Measurements from ENCODE around the gene TCEA2.
A peak's percentile ranks its signal among the peaks of the same experiment; 100 is the strongest.

TCEA2 gene

DNA sequence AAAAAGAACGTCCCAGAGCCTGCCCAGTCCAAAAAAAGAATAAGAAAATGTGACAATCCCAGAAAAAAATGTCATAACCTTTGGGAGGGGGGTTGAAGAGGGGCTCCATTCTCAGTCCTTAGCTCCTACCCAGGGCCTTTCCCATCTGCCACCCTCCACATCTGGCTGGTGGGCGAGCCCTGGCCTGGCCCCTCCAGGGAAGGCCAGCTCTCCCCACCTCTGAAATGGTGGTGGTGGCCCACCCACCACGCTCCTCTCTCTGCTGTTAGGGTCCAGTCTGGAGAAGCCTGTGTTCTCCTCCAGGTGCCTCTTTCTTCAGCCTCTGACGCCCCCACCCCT lies 15.9 kb downstream of the TCEA2 start:
- DNase-seq (ENCODE audit: extremely low read depth, low read depth): no peak
- TF ChIP-seq CTCF (IDR thresholded peaks at IDR 0.05; ENCODE audit: low read depth, low read length): no peak

GRCh38 chr20:64079273-64080012 lies 16.4 kb downstream of the TCEA2 start, which contains the start of gene RGS19:
Gene RGS19, minus strand, starts transcription at chr20:64079518. Its CDS starts 2,632 bp downstream, at chr20:64076886.
- TF ChIP-seq CTCF (IDR thresholded peaks at IDR 0.05; ENCODE audit: low read depth, low read length): no peak
- DNase-seq (ENCODE audit: extremely low read depth, low read depth): peak; percentile 20

DNA sequence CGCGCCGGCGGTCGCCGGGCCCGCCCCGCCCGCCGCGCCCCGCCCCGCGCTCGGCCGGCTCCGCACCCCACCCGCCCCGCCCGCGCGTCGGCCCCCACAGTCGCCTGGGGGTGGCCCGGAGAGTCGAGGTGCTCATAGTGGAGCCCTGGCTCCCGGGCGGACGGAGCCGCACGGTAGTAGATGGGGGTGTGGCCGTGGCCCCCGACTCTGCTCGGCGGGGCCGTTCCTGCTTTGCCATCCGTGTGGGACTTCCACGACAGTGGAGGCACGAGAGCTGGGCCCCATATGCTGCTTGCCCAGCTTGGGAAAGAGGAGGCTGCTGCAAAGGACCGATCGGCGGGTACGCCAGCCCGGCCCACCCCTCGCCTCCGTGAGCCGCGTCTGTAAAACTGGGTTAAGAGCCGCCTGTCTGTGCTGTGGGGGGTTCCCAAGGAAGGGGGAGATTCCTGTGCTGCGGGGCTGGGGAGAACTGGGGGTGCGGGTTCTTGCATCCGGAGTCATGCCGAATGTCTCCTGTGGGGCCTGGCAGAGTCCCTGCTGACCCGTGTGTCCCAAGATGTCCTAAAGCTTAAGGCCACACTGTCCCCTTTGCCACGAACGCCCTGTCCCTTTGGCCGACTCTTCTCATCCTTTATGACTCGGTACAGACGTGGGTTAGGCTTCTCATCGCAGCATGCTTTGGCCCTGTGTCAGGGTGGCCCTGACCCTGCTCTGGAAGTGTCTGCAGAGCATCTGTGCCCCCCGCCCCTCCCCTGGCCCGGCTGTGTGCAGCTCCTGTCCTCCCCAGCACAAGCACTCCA lies 17.2 kb downstream of the TCEA2 start, which contains the start of gene OPRL1:
Gene OPRL1 (plus strand): TSS at position 70 of the 800 bp plus-strand sequence. CDS start 12,639 bp downstream, outside the sequence.
- no peak for TF ChIP-seq CTCF (IDR thresholded peaks at IDR 0.05; ENCODE audit: low read depth, low read length)
- DNase-seq (ENCODE audit: extremely low read depth, low read depth): no peak

- no peak for DNase-seq (ENCODE audit: extremely low read depth, low read depth)
- TF ChIP-seq CTCF (IDR thresholded peaks at IDR 0.05; ENCODE audit: low read depth, low read length): no peak
Observed at GRCh38 chr20:64080813-64081623, 18.0 kb downstream of the TCEA2 start.

GRCh38 chr20:64081624-64081964 lies 18.6 kb downstream of the TCEA2 start:
- no peak for TF ChIP-seq CTCF (IDR thresholded peaks at IDR 0.05; ENCODE audit: low read depth, low read length)
- DNase-seq (ENCODE audit: extremely low read depth, low read depth): no peak

- no peak for DNase-seq (ENCODE audit: extremely low read depth, low read depth)
- no peak for TF ChIP-seq CTCF (IDR thresholded peaks at IDR 0.05; ENCODE audit: low read depth, low read length)
Observed at GRCh38 chr20:64082126-64082731, 19.2 kb downstream of the TCEA2 start.
